ENCODE data around the gene KLHL10.
A peak's percentile ranks its signal among the peaks of the same experiment; 100 is the strongest.
"Not testable (repeated sequence)": the region's sequence is repeated elsewhere in the genome, so short reads cannot be mapped to it uniquely, and the experiment has no call there.

KLHL10 gene

GRCh38 chr17:41813699-41814124 is 23.9 kb upstream of the KLHL10 start:
- DNase-seq, result no peak

GRCh38 chr17:41814195-41814594 is 23.4 kb upstream of the KLHL10 start:
- no peak for DNase-seq

GRCh38 chr17:41816637-41817320 is 20.8 kb upstream of the KLHL10 start:
- no peak for DNase-seq

GRCh38 chr17:41818024-41818423 is 19.6 kb upstream of the KLHL10 start:
- DNase-seq, result no peak

DNA sequence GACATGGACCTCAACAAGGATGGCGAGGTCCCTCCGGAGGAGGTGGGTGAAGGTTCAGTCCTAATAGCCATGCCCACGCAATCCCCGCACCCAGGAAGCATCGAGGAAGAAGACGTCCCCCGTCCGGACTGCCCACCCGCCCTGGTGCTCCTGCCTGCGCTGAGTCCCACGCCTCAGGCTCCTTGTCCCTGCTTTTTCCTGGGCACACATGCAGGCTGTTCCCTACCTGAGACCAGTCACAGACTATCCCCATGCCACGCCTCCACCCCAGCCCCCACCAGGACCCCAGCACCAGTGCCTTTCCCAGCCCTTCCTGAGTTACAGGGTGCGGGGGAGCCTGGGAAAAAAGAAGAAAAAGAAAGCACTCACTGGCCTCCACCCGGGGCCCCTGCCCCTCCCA is 15.8 kb upstream of the KLHL10 start:
- no peak for DNase-seq

DNA sequence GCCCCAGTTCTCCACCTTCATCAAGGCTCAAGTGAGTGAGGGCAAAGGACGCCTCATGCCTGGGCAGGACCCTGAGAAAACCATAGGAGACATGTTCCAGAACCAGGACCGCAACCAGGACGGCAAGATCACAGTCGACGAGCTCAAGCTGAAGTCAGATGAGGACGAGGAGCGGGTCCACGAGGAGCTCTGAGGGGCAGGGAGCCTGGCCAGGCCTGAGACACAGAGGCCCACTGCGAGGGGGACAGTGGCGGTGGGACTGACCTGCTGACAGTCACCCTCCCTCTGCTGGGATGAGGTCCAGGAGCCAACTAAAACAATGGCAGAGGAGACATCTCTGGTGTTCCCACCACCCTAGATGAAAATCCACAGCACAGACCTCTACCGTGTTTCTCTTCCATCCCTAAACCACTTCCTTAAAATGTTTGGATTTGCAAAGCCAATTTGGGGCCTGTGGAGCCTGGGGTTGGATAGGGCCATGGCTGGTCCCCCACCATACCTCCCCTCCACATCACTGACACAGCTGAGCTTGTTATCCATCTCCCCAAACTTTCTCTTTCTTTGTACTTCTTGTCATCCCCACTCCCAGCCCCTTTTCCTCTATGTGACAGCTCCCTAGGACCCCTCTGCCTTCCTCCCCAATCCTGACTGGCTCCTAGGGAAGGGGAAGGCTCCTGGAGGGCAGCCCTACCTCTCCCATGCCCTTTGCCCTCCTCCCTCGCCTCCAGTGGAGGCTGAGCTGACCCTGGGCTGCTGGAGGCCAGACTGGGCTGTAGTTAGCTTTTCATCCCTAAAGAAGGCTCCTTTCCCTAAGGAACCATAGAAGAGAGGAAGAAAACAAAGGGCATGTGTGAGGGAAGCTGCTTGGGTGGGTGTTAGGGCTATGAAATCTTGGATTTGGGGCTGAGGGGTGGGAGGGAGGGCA is 15.1 kb upstream of the KLHL10 start:
- no peak for DNase-seq

DNA sequence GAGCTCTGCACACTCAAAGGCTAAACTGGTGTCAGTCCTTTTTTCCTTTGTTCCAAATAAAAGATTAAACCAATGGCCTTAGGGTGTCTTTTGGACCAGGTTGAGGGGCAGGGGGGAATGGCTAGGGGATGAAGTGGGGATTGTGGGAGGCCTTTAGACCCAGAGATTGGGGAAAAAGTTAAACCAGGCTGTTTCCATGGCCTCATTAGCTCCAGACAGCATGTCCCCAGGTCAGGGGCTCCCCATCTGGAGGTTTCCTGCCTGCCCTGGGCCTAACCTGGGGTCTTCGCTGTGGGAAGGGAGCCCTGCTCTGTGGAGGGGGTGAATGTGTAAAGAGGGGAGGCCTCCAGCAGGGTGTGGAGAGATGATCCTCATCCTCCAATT is 14.5 kb upstream of the KLHL10 start:
- no peak for DNase-seq

GRCh38 chr17:41823580-41823979 is 14.0 kb upstream of the KLHL10 start:
- DNase-seq, result no peak

DNA sequence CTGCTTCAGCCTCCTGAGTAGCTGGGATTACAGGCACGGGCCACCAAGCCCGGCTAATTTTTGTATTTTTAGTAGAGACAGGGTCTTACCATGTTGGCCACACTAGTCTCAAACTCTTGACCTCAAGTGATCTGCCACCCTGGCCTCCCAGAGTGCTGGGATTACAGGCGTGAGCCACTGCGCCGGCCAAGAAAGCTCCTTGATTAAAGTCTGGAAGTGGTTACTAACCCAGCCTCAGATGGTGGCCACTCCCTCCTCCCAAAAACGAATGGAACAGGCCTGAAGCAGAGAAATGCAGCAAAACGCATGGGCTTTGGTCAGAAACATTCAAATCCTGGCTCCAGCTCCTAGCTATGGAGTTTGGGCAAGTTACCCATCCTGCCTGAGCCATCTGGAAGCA is 13.5 kb upstream of the KLHL10 start:
- no peak for DNase-seq

DNA sequence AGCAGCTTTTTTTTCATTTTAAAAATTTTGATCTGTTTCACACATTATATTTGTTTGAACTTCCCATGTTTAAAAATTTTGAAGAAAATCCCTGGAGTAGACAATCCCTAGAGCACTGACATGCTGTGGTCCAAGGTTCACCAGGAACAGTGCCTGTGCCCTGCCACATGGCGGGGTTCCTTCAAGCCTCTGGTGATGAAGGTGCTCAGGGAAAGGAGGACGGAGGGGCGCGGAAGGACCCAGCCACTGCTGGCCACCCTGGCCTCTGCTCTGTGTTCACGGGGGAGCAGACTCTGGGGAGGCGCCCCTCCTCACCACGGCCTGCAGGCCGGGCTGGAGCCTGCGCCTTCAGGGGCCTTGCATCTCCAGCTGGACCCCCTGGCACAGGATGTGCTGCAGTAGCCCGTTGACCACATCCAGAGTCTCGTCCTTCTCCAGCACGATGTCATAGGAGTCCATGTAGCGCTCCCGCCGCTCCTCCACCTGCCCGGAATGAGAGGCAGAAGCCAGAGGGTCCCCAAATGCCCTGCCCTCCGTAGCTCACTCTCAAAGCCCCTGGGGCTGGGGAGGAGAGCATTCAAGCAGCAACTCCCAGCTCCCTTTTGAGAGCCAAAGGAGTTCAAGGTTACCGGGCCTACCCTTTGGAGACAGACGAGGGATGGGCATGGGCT is 12.3 kb upstream of the KLHL10 start:
- no peak for DNase-seq

DNA sequence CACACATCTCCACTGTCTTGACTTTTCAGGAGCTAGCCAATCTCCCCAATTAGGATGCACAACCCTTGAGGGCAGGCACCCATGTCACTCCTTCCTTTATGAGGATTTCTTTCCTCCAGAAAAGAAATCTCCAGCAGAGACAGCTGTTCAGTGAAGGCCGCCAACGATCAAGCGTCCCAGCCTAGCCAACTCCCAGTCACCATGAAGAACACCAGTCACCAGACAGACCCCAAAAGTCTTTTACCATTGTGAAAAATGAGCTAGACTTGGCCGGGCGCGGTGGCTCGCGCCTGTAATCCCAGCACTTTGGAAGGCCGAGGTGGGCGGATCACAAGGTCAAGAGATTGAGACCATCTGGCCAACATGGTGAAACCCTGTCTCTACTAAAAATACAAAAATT is 7.7 kb upstream of the KLHL10 start:
- not testable (repeated sequence) for DNase-seq

DNA sequence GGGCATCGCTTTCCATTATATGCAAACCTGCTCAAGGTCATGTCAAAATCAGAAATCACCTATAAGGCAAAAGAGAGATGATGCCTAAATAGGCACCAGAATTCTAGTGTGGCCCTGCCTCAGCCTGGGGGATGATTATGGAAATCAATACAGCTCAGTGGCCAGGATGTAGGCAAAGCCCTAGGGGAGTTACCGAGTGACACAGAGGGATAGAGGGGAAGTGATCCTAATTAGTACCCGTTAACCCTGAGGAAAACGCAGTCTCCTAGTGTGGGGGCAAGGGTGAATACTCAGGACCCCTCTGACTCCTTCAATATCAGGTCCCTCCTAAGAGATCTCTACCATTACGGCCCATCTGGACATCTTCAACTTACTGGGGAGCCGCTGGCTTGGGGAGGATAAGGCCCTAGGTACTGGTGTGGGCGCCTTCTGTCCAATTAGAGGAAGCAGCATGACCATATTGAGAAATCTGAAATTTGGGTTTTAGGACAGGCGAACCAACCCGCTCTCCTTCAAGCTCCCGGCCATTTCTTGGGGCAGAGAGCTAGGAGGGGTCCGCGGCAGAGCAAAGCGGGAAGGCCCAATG is 2.3 kb upstream of the KLHL10 start:
- no peak for DNase-seq

DNA sequence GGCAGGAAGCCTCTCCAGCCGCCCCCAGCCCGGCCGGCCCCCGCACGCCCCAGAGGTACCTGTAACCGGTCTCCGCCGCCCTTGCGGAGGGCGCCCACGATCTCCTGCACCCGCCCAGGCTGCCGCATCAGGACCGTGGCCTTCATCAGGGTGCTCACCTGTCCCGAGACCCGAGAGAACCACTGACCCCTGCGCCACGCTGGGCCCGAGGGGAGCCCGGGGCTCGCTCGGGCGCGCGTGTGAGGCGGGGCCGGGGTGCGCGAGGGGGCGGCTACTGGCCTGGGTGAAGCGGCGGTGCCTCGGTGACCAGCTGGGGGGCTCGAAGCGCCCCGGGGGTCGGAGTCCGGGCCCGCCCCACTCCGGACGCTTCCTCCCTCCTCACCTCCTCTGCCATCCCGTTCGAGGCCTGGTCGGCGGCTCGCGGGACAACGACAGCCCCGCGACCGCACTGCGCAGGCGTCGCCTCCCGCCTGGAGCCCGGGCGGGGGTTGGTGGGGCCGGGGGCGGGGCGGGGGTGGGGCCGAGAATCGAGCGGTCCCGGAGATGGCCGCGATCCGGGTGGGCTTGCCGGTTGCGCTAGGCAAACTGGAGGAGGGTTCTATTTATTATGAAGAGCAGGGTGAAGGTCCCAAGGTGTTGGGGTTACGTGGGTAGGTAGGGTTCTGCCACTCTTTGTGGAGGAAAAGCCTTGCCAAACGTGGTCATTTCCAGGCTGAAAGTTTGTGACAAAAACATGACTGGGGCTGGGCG is 1.6 kb upstream of the KLHL10 start, which contains the start of gene NT5C3B:
TSS of gene NT5C3B (minus strand) at position 433 of the 750 bp plus-strand sequence. CDS start at position 394, 39 bp downstream.
- peak; percentile 14 for DNase-seq

GRCh38 chr17:41836550-41837196 is 952 bp upstream of the KLHL10 start:
- DNase-seq, result no peak

GRCh38 chr17:41839448-41839847 is 1.8 kb downstream of the KLHL10 start:
- DNase-seq, result not testable (repeated sequence)

- DNase-seq, result not testable (repeated sequence)
These were observed 3.2 kb downstream of the KLHL10 start for GRCh38 chr17:41840781-41841180.

- no peak for DNase-seq
These were observed 7.3 kb downstream of the KLHL10 start for GRCh38 chr17:41844971-41845370.

DNA sequence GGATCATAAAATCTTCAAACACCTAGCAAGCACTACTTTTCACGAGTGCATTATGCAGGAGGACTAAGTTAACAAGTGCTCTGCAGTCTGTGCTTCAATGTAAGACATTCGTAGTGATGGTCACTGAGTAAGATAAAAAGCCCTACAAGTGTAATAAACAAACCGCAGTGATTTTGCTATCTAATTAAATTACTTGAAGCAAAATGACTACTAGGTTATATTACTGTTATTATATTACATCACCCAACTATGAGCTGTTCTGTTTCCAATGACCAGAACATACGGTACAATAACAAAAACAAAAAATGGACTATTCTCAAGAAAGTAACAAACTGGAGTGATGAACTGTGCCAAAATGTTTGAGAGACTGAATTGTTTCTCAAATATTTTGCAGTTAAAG is 11.2 kb downstream of the KLHL10 start:
- DNase-seq, result no peak

GRCh38 chr17:41849251-41849990 is 11.8 kb downstream of the KLHL10 start:
- DNase-seq, result no peak

GRCh38 chr17:41851382-41851781 is 13.8 kb downstream of the KLHL10 start:
- not testable (repeated sequence) for DNase-seq

Measured in CD4-positive, alpha-beta T cell treated with Interleukin-4 for 4 hours (primary cell).